CD8-positive, alpha-beta memory T cell (primary cell): Measurements from ENCODE around the gene RRP9. TPM values are rescaled to one million over a fixed set of nuclear protein-coding genes. Genes with fewer than 3 reads are reported as not detected.

Experiments
- CTCF ChIA-PET: fragments of 350-600 bp; sonication (Branson Sonifier 250); formaldehyde crosslinking; loops from one replicate; lab custom pipeline; 2021; ENCODE audit warnings: antibody characterized with exemption; lab: Charles Lee
- POLR2A ChIA-PET: fragments of 350-600 bp; sonication (Branson Sonifier 250); formaldehyde crosslinking; loops from one replicate; lab custom pipeline; 2021; ENCODE audit warnings: antibody characterized with exemption; lab: Charles Lee
- DNase-seq, 5 donors: peaks; one replicate each; pipeline versions ENCODE4 v3.0.0 to v3.0.0-alpha.2; 2020 to 2022; ENCODE audit warnings: mixed read lengths in 1 of 5
- H3K27ac ChIP-seq: one replicate; pipeline ENCODE4 v1.7.0; 2013; ENCODE audit warnings: low read depth, mild to moderate bottlenecking, low read length, moderate library complexity
- H3K27me3 ChIP-seq: 2 replicates; pipeline ENCODE4 v1.7.0; 2013; ENCODE audit warnings: low read length, mild to moderate bottlenecking; ENCODE audit not compliant: insufficient read depth, poor library complexity, severe bottlenecking
- H3K36me3 ChIP-seq: 2 replicates; pipeline ENCODE4 v1.7.0; 2013; ENCODE audit warnings: mild to moderate bottlenecking, low read length, moderate library complexity; ENCODE audit not compliant: insufficient read depth
- H3K4me1 ChIP-seq: 2 replicates; pipeline ENCODE4 v1.7.0; 2013; ENCODE audit warnings: mild to moderate bottlenecking, low read length, moderate library complexity; ENCODE audit not compliant: insufficient read depth
- H3K4me3 ChIP-seq: 2 replicates; pipeline ENCODE4 v1.7.0; 2013; ENCODE audit warnings: mild to moderate bottlenecking, low read length
- H3K9me3 ChIP-seq: 2 replicates; pipeline ENCODE4 v1.7.0; 2013; ENCODE audit warnings: mild to moderate bottlenecking, low read length
- H3K27ac Mint-ChIP-seq, 8 donors: one replicate each; pipeline ENCODE4 v1.8.0; 2020 to 2021; ENCODE audit warnings: mixed read lengths in 8 of 8, mild to moderate bottlenecking in 6 of 8, inconsistent platforms in 3 of 8, moderate library complexity in 3 of 8
- H3K27me3 Mint-ChIP-seq, 2 donors: one replicate each; pipeline ENCODE4 v1.8.0; 2020 to 2021; ENCODE audit warnings: mixed read lengths in 2 of 2, mild to moderate bottlenecking in 1 of 2, moderate library complexity in 1 of 2
- H3K36me3 Mint-ChIP-seq, 3 donors: one replicate each; pipeline ENCODE4 v1.8.0; 2020 to 2021; ENCODE audit warnings: mixed read lengths in 3 of 3, inconsistent platforms in 1 of 3, mild to moderate bottlenecking in 1 of 3
- H3K4me1 Mint-ChIP-seq, 3 donors: one replicate each; pipeline ENCODE4 v1.8.0; 2020 to 2021; ENCODE audit warnings: mixed read lengths in 3 of 3, inconsistent platforms in 1 of 3, mild to moderate bottlenecking in 1 of 3
- H3K4me3 Mint-ChIP-seq, 7 donors: one replicate each; pipeline ENCODE4 v1.8.0; 2020 to 2021; ENCODE audit warnings: mixed read lengths in 7 of 7, mild to moderate bottlenecking in 6 of 7, moderate library complexity in 4 of 7, inconsistent platforms in 2 of 7
- H3K9me3 Mint-ChIP-seq, 5 donors: one replicate each; pipeline ENCODE4 v1.8.0; 2020 to 2022; ENCODE audit warnings: mixed read lengths in 5 of 5, mild to moderate bottlenecking in 3 of 5, moderate library complexity in 2 of 5, inconsistent platforms in 1 of 5
- polyA plus RNA-seq: library from polyadenylated mRNA; unstranded; fragments of 300-500 nt; fragmentation: Illumina TruSeq; gene quantifications from one replicate; pipeline ENCODE4 v1.2.3, GENCODE V29; 2021
- total RNA-seq, 2 experiments: library from RNA; stranded (reverse); gene quantifications; one replicate each; pipeline ENCODE4 v1.2.3, GENCODE V29; 2021

RRP9 gene
- total and polyA plus RNA-seq, 3 experiments from 2014 or later: 25.3 to 87.0 (median 82.7) TPM

DNA sequence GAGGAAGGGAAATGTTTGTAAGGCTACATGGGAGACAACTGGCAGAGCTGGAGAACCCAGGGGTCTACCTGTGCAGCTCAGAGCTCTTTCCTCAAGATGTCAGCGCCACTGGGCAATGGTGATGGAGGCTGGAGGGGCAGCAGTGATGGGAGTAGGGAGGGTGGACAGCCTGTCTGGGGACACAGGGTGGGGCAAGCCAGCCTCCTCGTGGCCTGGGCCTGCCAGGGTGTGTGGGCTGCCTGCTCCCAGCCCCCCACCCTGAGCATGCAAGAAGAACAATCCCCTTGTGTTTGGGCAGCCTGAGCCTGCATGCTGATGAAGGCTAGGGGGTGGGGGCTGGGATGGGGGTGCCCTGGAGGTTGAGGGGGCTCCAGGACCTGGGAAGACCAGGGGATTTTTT lies 24.3 kb upstream of the RRP9 start:
- CTCF ChIA-PET: interaction anchor here (1.1 to 1.7 kb wide), 3 partner anchors 8 to 24 kb away, joined by 3 to 5 read pairs (median 3); partner anchors contain the start of genes ABHD14B and RRP9
- POLR2A ChIA-PET: no interaction called here

DNA sequence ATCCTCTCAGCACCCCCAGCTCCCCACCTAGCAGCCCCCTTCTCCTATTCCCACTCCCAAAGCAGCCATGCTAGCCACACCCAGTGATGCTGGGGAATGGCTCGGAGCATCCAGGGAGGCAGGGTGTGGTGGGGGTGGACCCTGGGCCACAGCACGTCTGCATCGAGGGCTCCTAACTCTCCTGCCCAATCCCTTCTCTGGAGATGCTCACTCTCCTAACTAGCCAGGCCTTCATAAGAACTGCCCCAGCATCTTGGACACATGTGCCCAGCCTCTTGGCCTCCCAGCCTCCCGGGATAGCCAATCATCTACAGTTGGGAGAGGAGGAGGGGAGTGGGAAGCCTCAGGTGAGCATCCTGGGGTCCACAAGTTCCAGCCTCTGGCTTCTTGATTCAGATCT lies 22.8 kb upstream of the RRP9 start:
- Histone ChIP-seq H3K27ac (no peak overlapping the region), H3K27me3 (no peaks in the 10 kb centered on the region), H3K9me3 (no peaks in the 10 kb centered on the region), H3K4me1 (peaks cover 16% of the 10 kb centered on the region), H3K36me3 (no peaks in the 10 kb centered on the region), H3K4me3 (no peak overlapping the region)
- H3K27me3 Mint-ChIP-seq: peaks cover 0 to 4% of the 10 kb centered on the region in 2 donors
- peaks cover 14 to 33% (median 20%) of the 10 kb centered on the region in 3 donors for H3K4me1 Mint-ChIP-seq
- no peak for DNase-seq
- H3K36me3 Mint-ChIP-seq: peaks cover 0 to 8% (median 3%) of the 10 kb centered on the region in 3 donors
- POLR2A ChIA-PET: no interaction called here
- H3K27ac Mint-ChIP-seq: no peak overlapping the region
- H3K4me3 Mint-ChIP-seq: peak overlapping the region in 1 of 7 donors; percentile 73
- no peaks in the 10 kb centered on the region for H3K9me3 Mint-ChIP-seq
- CTCF ChIA-PET: interaction anchor here (0.6 to 3.3 kb wide), 4 partner anchors 9 to 23 kb away, joined by 3 to 15 read pairs (median 4); partner anchors contain the start of genes ABHD14A, ABHD14B and RRP9

More for the DNA sequence above, 24.3 kb upstream of the RRP9 start:
- H3K4me3 ChIP-seq: no peak overlapping the region
- peaks cover 14 to 39% (median 26%) of the 10 kb centered on the region in 3 donors for H3K4me1 Mint-ChIP-seq
- no peaks in the 10 kb centered on the region for H3K36me3 ChIP-seq
- H3K27me3 Mint-ChIP-seq: peaks cover 0 to 4% of the 10 kb centered on the region in 2 donors
- no peak for DNase-seq
- peaks cover 0 to 7% (median 3%) of the 10 kb centered on the region in 3 donors for H3K36me3 Mint-ChIP-seq
- no peak overlapping the region for H3K27ac ChIP-seq
- no peaks in the 10 kb centered on the region for H3K27me3 ChIP-seq
- peak overlapping the region in 6 of 7 donors; percentile 60 to 79 (median 75) for H3K4me3 Mint-ChIP-seq
- H3K9me3 ChIP-seq: no peaks in the 10 kb centered on the region
- peaks cover 16% of the 10 kb centered on the region for H3K4me1 ChIP-seq
- no peaks in the 10 kb centered on the region for H3K9me3 Mint-ChIP-seq
- peak overlapping the region in 3 of 8 donors; percentile 22 to 52 (median 41) for H3K27ac Mint-ChIP-seq

DNA sequence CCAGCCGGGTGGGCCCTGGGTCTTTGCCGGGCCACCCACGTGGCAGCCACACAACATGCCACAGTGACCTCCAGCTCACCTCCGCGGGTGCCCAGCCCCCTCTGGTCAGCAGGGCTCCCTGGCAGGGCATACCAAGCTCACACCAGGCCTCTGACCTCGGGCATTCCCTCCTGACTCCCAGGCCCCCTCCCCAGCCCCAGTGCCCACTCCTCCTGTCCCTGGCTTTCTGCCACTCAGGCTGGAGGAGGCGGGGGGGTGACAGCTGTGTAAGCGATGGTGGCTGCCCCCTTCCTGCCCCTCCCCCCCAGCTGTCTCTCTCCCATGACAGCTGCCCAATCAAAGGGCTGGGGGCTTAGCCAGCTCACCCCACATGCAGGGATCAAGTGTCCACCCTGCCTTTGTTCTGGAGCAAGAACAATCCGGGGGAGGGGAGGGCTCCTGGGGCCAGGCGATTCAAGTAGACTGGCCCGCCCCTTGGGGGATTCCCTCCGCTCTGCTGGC lies 22.3 kb upstream of the RRP9 start:
- ChIA-PET CTCF (interaction anchor here (1.6 to 3.3 kb wide), 3 partner anchors 10 to 22 kb away, joined by 5 to 15 read pairs (median 12); partner anchors contain the start of genes ABHD14A, ABHD14B, PARP3 and RRP9), POLR2A (no interaction called here)
- Mint-ChIP-seq H3K4me3 (no peak overlapping the region), H3K27ac (no peak overlapping the region), H3K27me3 (peaks cover 0 to 8% of the 10 kb centered on the region in 2 donors), H3K36me3 (peaks cover 0 to 8% (median 3%) of the 10 kb centered on the region in 3 donors), H3K9me3 (no peaks in the 10 kb centered on the region), H3K4me1 (peaks cover 13 to 30% (median 16%) of the 10 kb centered on the region in 3 donors)
- no peaks in the 10 kb centered on the region for H3K9me3 ChIP-seq
- H3K4me3 ChIP-seq: no peak overlapping the region
- no peaks in the 10 kb centered on the region for H3K36me3 ChIP-seq
- DNase-seq: no peak
- peaks cover 16% of the 10 kb centered on the region for H3K4me1 ChIP-seq
- no peaks in the 10 kb centered on the region for H3K27me3 ChIP-seq
- H3K27ac ChIP-seq: no peak overlapping the region

- CTCF ChIA-PET: interaction anchor here (2.4 to 3.3 kb wide), 2 partner anchors 11 to 21 kb away, joined by 12 to 15 read pairs; partner anchors contain the start of genes ABHD14A, ABHD14B, PARP3 and RRP9
- DNase-seq: no peak
Observed at GRCh38 chr3:51962854-51963530, 21.3 kb upstream of the RRP9 start.

GRCh38 chr3:51961602-51962569 lies 20.2 kb upstream of the RRP9 start:
- H3K9me3 ChIP-seq: no peaks in the 10 kb centered on the region
- H3K27me3 ChIP-seq: peaks cover 5% of the 10 kb centered on the region
- Mint-ChIP-seq H3K36me3 (peaks cover 5 to 12% (median 6%) of the 10 kb centered on the region in 3 donors), H3K4me1 (peaks cover 9 to 18% (median 13%) of the 10 kb centered on the region in 3 donors), H3K4me3 (peak overlapping the region in 1 of 7 donors; percentile 32), H3K9me3 (no peaks in the 10 kb centered on the region), H3K27ac (peak overlapping the region in 1 of 8 donors; percentile 87), H3K27me3 (peaks cover 2 to 15% of the 10 kb centered on the region in 2 donors)
- H3K4me1 ChIP-seq: peaks cover 16% of the 10 kb centered on the region
- ChIA-PET CTCF (interaction anchor here (2.4 to 3.3 kb wide), 2 partner anchors 12 to 20 kb away, joined by 12 to 15 read pairs; partner anchors contain the start of genes ABHD14A, ABHD14B, PARP3 and RRP9), POLR2A (interaction anchor here (0.6 kb wide), 1 partner anchor 42 kb away, joined by 3 read pairs; no protein-coding TSS in a partner anchor)
- H3K27ac ChIP-seq: no peak overlapping the region
- no peaks in the 10 kb centered on the region for H3K36me3 ChIP-seq
- no peak for DNase-seq
- H3K4me3 ChIP-seq: no peak overlapping the region

More at GRCh38 chr3:51962854-51963530, 21.3 kb upstream of the RRP9 start:
- Histone ChIP-seq H3K27me3 (no peaks in the 10 kb centered on the region), H3K4me1 (peaks cover 16% of the 10 kb centered on the region), H3K36me3 (no peaks in the 10 kb centered on the region), H3K4me3 (no peak overlapping the region), H3K9me3 (no peaks in the 10 kb centered on the region), H3K27ac (no peak overlapping the region)
- peaks cover 11 to 21% (median 12%) of the 10 kb centered on the region in 3 donors for H3K4me1 Mint-ChIP-seq
- H3K27me3 Mint-ChIP-seq: peaks cover 2 to 14% of the 10 kb centered on the region in 2 donors
- H3K9me3 Mint-ChIP-seq: no peaks in the 10 kb centered on the region
- H3K4me3 Mint-ChIP-seq: no peak overlapping the region
- POLR2A ChIA-PET: no interaction called here
- no peak overlapping the region for H3K27ac Mint-ChIP-seq
- peaks cover 5 to 13% (median 6%) of the 10 kb centered on the region in 3 donors for H3K36me3 Mint-ChIP-seq

DNA sequence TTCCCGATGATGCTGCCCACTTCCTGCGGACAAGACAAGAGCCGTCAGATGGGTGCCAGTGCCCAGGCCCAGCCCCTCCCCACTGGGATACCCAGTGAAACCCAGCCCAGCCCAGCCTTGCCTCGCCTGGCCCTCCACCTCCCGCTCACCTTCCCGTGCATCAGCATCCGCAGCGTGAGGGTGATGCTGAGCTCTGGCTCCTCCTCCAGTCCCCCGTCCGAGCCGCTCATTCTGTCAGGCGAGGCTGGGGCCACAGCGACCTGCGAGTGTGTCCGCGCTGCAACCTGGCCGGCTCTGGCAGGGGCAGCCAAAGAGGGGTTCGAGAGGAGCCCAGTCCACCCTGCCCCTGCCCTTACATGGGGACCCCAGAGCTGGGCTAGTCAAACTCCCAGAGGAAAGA lies 19.3 kb upstream of the RRP9 start:
- Histone ChIP-seq H3K36me3 (no peaks in the 10 kb centered on the region), H3K27ac (no peak overlapping the region), H3K4me3 (no peak overlapping the region), H3K9me3 (no peaks in the 10 kb centered on the region), H3K4me1 (peaks cover 13% of the 10 kb centered on the region), H3K27me3 (peaks cover 11% of the 10 kb centered on the region)
- Mint-ChIP-seq H3K27me3 (peaks cover 7 to 19% of the 10 kb centered on the region in 2 donors), H3K9me3 (no peaks in the 10 kb centered on the region), H3K4me3 (peak overlapping the region in 1 of 7 donors; percentile 32), H3K27ac (no peak overlapping the region), H3K4me1 (peaks cover 13 to 18% (median 16%) of the 10 kb centered on the region in 3 donors), H3K36me3 (peaks cover 5 to 12% (median 6%) of the 10 kb centered on the region in 3 donors)
- ChIA-PET POLR2A (no interaction called here), CTCF (interaction anchor here (3.3 kb wide), 1 partner anchor 13 kb away, joined by 15 read pairs; the partner anchor contains the start of genes ABHD14A and ABHD14B)
- DNase-seq: no peak

DNA sequence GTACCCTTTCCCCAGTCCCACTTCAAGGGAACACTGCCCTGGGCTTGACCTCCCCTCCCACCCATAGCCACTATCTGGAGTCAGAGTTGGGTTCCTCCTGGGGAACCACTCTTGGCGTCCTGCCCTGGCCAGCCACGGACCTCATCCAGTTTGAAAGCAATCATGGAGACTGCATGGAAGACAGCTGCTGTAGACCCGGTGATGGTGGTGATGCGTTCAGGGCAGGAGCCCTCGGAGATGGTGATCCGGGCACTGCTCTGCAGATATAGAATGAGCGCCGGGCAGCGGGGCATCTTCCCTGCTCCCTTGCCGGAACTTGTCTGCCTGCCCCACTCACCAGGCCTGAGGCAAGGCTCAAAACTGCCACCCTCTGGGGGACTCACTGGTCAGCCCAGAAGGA lies 18.7 kb upstream of the RRP9 start:
- peaks cover 5 to 12% (median 6%) of the 10 kb centered on the region in 3 donors for H3K36me3 Mint-ChIP-seq
- Histone ChIP-seq H3K27me3 (peaks cover 12% of the 10 kb centered on the region), H3K36me3 (no peaks in the 10 kb centered on the region), H3K4me1 (peaks cover 9% of the 10 kb centered on the region), H3K27ac (no peak overlapping the region), H3K9me3 (no peaks in the 10 kb centered on the region), H3K4me3 (no peak overlapping the region)
- CTCF ChIA-PET: no interaction called here
- H3K9me3 Mint-ChIP-seq: no peaks in the 10 kb centered on the region
- no peak overlapping the region for H3K4me3 Mint-ChIP-seq
- POLR2A ChIA-PET: no interaction called here
- peaks cover 11 to 14% (median 12%) of the 10 kb centered on the region in 3 donors for H3K4me1 Mint-ChIP-seq
- peaks cover 7 to 19% of the 10 kb centered on the region in 2 donors for H3K27me3 Mint-ChIP-seq
- H3K27ac Mint-ChIP-seq: no peak overlapping the region
- DNase-seq: no peak
